Choroid plexus epithelial cell (primary cell): ENCODE measurements around the gene SLC38A8.

Experiments
- DNase-seq: peaks from one replicate; pipeline ENCODE4 v3.0.0-alpha.2; 2010; ENCODE audit warnings: low read depth
- H3K4me3 ChIP-seq: 2 replicates; pipeline ENCODE4 v1.5.1; 2011; ENCODE audit warnings: low read depth, mild to moderate bottlenecking, control low read depth, low read length, moderate library complexity
- TF ChIP-seq, protein P1 (sequence below): conservative IDR thresholded peaks from 2 replicates; pipeline ENCODE4 v1.5.1; 2011; ENCODE audit warnings: low read depth, mild to moderate bottlenecking, control low read depth, inconsistent platforms, low read length, moderate library complexity

SLC38A8 gene

DNA sequence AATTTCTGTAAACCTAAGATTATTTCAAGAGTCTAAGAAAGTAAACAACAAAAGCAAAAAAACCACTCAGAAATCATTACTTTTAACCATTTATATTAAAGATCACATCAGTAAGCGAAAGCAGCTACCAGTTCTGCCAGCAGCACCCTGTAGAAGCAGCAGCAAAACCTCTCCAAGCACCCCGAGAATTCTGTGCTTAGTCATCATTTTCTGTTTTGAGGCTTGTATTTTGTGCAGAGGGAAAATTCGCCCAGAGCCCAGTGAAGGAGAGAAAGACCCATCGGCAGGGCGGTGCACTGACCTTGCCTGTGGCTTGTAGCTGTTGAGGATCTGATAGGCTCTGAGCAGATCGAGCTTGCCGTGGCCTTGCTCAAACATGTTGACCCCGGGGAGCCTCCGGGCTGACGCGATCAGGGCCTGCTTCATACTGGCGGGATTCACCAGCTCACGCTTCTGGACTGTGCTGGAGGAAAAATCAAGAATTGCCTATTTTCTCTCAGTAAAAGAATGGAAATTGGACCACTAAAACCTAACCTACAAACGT is 38.9 kb upstream of the SLC38A8 start:
- no peak for DNase-seq
- TF ChIP-seq, protein P1, sequence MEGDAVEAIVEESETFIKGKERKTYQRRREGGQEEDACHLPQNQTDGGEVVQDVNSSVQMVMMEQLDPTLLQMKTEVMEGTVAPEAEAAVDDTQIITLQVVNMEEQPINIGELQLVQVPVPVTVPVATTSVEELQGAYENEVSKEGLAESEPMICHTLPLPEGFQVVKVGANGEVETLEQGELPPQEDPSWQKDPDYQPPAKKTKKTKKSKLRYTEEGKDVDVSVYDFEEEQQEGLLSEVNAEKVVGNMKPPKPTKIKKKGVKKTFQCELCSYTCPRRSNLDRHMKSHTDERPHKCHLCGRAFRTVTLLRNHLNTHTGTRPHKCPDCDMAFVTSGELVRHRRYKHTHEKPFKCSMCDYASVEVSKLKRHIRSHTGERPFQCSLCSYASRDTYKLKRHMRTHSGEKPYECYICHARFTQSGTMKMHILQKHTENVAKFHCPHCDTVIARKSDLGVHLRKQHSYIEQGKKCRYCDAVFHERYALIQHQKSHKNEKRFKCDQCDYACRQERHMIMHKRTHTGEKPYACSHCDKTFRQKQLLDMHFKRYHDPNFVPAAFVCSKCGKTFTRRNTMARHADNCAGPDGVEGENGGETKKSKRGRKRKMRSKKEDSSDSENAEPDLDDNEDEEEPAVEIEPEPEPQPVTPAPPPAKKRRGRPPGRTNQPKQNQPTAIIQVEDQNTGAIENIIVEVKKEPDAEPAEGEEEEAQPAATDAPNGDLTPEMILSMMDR: no peak
- no peak overlapping the region for H3K4me3 ChIP-seq

DNA sequence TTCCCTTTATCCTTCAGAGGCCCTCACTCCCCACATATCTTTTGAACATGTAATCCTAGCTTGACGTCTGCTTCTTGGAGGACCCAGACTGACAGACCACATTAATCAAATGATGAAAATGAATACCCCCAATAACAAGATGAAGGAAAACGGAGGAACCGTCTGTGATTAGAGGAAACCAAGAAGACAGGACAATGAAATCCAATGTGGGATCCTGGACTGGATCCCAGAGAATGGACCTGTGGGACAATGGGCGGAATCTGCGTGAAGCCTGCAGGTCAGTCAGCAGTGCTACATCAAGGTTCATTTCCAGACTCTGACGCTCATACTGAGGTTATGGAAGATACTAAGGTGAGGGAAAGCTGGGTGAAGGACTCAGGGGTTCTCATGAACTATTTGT is 38.2 kb upstream of the SLC38A8 start:
- TF ChIP-seq, protein P1: no peak
- DNase-seq: no peak
- H3K4me3 ChIP-seq: no peak overlapping the region

DNA sequence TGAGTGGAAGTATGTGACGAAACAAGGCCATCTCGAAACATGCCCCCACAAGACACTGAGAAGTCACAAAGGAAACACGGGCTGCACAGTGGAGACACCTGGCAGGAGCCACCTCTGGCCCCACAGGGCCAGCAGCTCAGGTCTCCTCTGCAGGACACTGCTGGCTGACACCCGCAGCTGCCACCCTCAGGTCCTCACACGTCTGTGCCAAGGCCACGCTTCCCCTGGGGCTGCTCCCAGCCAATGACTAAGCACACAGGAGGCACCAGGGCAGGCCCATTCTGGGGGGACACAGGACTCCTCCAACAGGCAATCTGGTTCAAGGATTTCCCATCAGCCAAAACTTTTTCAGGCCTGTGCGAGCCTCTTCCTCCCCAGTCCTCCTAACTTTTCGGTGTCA is 37.8 kb upstream of the SLC38A8 start:
- DNase-seq: no peak
- no peak overlapping the region for H3K4me3 ChIP-seq
- TF ChIP-seq, protein P1: no peak

DNA sequence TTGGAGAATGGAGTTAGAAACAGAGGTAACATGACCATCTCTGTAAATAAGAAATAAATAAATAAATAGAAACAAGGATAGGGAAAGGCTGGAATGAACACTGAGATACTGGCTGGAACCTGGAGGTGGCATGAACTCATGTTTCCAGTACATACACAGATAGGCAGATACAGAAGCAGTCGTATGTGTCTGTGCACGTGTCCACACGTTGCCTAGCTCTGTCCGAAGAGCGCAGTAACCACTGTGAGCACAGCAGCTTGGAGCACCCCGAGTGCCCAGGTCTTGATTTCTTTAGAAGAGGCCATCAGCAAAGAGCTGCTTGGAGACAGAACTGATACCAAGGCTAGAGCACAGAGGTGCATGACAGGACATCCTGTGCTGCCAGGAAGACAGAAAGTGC is 37.1 kb upstream of the SLC38A8 start:
- DNase-seq: no peak
- H3K4me3 ChIP-seq: no peak overlapping the region
- TF ChIP-seq, protein P1: no peak

DNA sequence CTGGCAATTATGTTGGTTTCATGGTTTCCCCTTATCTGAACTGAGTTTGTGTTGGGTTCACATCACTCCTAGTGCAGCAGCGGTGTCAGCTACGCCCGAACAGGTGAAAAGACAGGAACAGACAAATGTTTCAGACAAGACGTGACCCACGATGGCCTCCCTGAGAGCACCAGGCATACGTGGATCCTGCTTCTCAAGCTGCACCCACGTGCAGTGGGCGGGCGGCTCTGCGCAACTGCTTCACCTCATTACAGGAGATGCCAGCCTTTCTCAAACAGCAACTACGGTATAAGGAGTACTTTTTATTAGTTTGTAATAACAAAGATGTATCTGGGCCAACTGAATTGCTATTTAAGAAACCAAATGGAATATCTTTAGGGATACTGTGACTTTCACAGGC is 32.8 kb upstream of the SLC38A8 start:
- TF ChIP-seq, protein P1: no peak
- H3K4me3 ChIP-seq: no peak overlapping the region
- no peak for DNase-seq

DNA sequence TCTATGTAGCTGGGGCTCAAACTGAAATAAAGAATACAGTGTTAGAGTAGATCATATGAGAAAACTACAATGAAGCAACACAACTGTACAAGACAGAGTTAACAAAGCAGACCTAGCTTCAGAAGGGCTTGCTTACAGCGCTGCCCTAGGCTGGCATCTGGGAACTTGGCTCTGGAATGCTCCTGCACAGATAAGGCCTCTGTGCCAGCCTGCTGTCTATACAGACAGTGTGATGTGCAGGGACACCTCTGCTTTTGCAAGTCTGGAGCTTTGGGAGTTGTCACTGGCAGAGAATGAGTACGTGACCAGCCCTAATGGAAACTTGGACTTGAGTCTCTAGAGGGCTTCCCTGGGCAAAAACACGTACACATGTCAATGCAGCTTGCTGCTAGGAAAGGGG is 32.1 kb upstream of the SLC38A8 start:
- TF ChIP-seq, protein P1: no peak
- DNase-seq: no peak
- H3K4me3 ChIP-seq: no peak overlapping the region

DNA sequence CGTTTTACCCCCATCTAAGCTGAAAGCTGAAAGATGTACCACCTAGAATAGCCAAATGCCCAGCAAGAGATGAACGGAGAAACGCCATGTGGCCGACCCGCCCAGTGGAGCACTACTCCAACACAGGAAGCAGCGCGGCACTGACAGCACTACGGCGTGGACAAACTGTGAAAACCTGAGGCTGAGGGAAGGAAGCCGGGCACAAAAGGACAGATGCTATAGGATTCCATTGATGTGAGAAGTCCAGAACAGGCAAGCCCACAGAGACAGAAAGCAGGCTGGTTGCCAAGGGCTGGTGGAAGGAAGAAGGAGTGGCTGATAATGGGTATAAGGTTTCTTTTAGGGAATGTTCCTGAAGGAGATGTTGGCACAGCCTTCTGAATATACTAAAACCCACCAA is 29.4 kb upstream of the SLC38A8 start:
- peak; percentile 56 for DNase-seq
- H3K4me3 ChIP-seq: no peak overlapping the region
- TF ChIP-seq, protein P1: no peak
